Neural cell (in vitro differentiated cells): Measurements from ENCODE around the gene ALDH1A3. TPM values are rescaled to one million over a fixed set of nuclear protein-coding genes. Genes with fewer than 3 reads are reported as not detected.

Experiments
- H2AFZ ChIP-seq: fragments of 200-600, 300-800 bp; sonication (generic), shearing (Covaris generic); 2 replicates; pipeline ENCODE4 v1.6.0; 2014; ENCODE audit warnings: low read depth, mild to moderate bottlenecking, antibody characterized with exemption, low read length, moderate library complexity
- H3F3A ChIP-seq: fragments of 200-600 bp; shearing (Covaris generic); 2 replicates; pipeline ENCODE4 v1.6.1; 2016; ENCODE audit warnings: mild to moderate bottlenecking, moderate library complexity, mixed read lengths, antibody characterized with exemption, low read length; ENCODE audit not compliant: insufficient read depth, poor library complexity, severe bottlenecking
- H3K27ac ChIP-seq: fragments of 200-600, 300-800 bp; sonication (generic), shearing (Covaris generic); 2 replicates; pipeline ENCODE4 v1.5.1; 2014; ENCODE audit warnings: mild to moderate bottlenecking, low read length, moderate library complexity
- H3K27me3 ChIP-seq: fragments of 300-800, 200-600 bp; sonication (generic), shearing (Covaris generic); 2 replicates; pipeline ENCODE4 v1.6.0; 2014; ENCODE audit warnings: mild to moderate bottlenecking, low read depth, low read length, moderate library complexity; ENCODE audit not compliant: insufficient read depth
- H3K36me3 ChIP-seq: fragments of 300-800, 200-600 bp; sonication (generic), shearing (Covaris generic); 2 replicates; pipeline ENCODE4 v1.5.1; 2014; ENCODE audit warnings: mild to moderate bottlenecking, antibody characterized with exemption, low read length, moderate library complexity; ENCODE audit not compliant: insufficient read depth
- H3K4me2 ChIP-seq: fragments of 300-800, 200-600 bp; sonication (generic), shearing (Covaris generic); 2 replicates; pipeline ENCODE4 v1.6.0; 2014; ENCODE audit warnings: mild to moderate bottlenecking, low read length
- H3K4me3 ChIP-seq: fragments of 300-800, 200-600 bp; sonication (generic), shearing (Covaris generic); 2 replicates; pipeline ENCODE4 v1.5.1; 2014; ENCODE audit warnings: mild to moderate bottlenecking, low read length, moderate library complexity
- H3K79me2 ChIP-seq: fragments of 200-600 bp; shearing (Covaris generic); replicated peaks from 2 replicates; pipeline ENCODE4 v1.6.0; 2014; ENCODE audit warnings: mild to moderate bottlenecking, low read length, moderate library complexity; ENCODE audit not compliant: insufficient read depth
- H3K9ac ChIP-seq: fragments of 300-800, 200-600 bp; sonication (generic), shearing (Covaris generic); 2 replicates; pipeline ENCODE4 v1.6.1; 2016; ENCODE audit warnings: mild to moderate bottlenecking, low read length, mixed read lengths
- H3K9me2 ChIP-seq: fragments of 200-600 bp; shearing (Covaris generic); 2 replicates; pipeline ENCODE4 v1.6.1; 2016; ENCODE audit warnings: mild to moderate bottlenecking, low read length, mixed read lengths; ENCODE audit not compliant: insufficient read depth
- H3K9me3 ChIP-seq: fragments of 200-600, 300-800 bp; sonication (generic), shearing (Covaris generic); 2 replicates; pipeline ENCODE4 v1.6.1; 2016; ENCODE audit warnings: mild to moderate bottlenecking, mixed run types, low read length, moderate library complexity, mixed read lengths
- H4K20me1 ChIP-seq: fragments of 200-600 bp; shearing (Covaris generic); 2 replicates; pipeline ENCODE4 v1.6.1; 2016; ENCODE audit warnings: mild to moderate bottlenecking, mixed run types; ENCODE audit not compliant: insufficient read depth
- CTCF ChIP-seq: fragments of 450-650 bp; IDR thresholded peaks from 2 replicates; pipeline ENCODE4 v1.5.1; 2014; ENCODE audit warnings: antibody characterized with exemption, mild to moderate bottlenecking, moderate library complexity; ENCODE audit not compliant: poor library complexity, severe bottlenecking
- EP300 ChIP-seq: fragments of 450-650 bp; conservative IDR thresholded peaks from 2 replicates; pipeline ENCODE4 v1.6.1; 2014; ENCODE audit warnings: antibody characterized with exemption, mild to moderate bottlenecking, moderate library complexity; ENCODE audit not compliant: poor library complexity, severe bottlenecking
- EZH2 ChIP-seq: fragments of 200-600, 300-800 bp; shearing (Covaris generic), sonication (generic); IDR thresholded peaks from 2 replicates; pipeline ENCODE4 v1.6.1; 2014; ENCODE audit warnings: antibody characterized with exemption, low read length, borderline replicate concordance, mild to moderate bottlenecking; ENCODE audit not compliant: insufficient read depth, poor library complexity, severe bottlenecking
- MXI1 ChIP-seq: fragments of 450-650 bp; conservative IDR thresholded peaks from 2 replicates; pipeline ENCODE4 v1.6.1; 2014; ENCODE audit warnings: antibody characterized with exemption, mild to moderate bottlenecking; ENCODE audit not compliant: poor library complexity, severe bottlenecking
- POLR2AphosphoS5 ChIP-seq: IDR thresholded peaks from 2 replicates; pipeline ENCODE4 v1.6.1; 2012
- RAD21 ChIP-seq: fragments of 450-650 bp; conservative IDR thresholded peaks from 2 replicates; pipeline ENCODE4 v1.6.1; 2014; ENCODE audit warnings: antibody characterized with exemption, mild to moderate bottlenecking, moderate library complexity
- REST ChIP-seq: IDR thresholded peaks from 2 replicates; pipeline ENCODE4 v1.6.1; 2012; ENCODE audit warnings: borderline replicate concordance
- SMC3 ChIP-seq: fragments of 450-650 bp; conservative IDR thresholded peaks from 2 replicates; pipeline ENCODE4 v1.6.1; 2014; ENCODE audit warnings: antibody characterized with exemption, mild to moderate bottlenecking, moderate library complexity; ENCODE audit not compliant: poor library complexity
- TAF1 ChIP-seq: IDR thresholded peaks from 2 replicates; pipeline ENCODE4 v1.6.1; 2012; ENCODE audit warnings: low read depth
- polyA plus RNA-seq: library from polyadenylated mRNA; depleted of rRNA; stranded (reverse); fragments of >200 nt; gene quantifications from 2 replicates; pipeline ENCODE4 v1.2.3, GENCODE V29; 2014

Gene ALDH1A3
- polyA plus RNA-seq, 1 donor from 2014 or later = 0.06 TPM

GRCh38 chr15:100947760-100948429, 68.3 kb downstream of the ALDH1A3 start:
- no peaks in the 10 kb centered on the region for H3K9me3 ChIP-seq
- no peak overlapping the region for H2AFZ ChIP-seq
- no peak overlapping the region for H3K4me3 ChIP-seq
- no peak overlapping the region for H3K27ac ChIP-seq
- no peak for TF ChIP-seq RAD21
- no peak overlapping the region for H3K9ac ChIP-seq
- H3K4me2 ChIP-seq = no peak overlapping the region
- H3F3A ChIP-seq = no peaks in the 10 kb centered on the region
- H3K79me2 ChIP-seq = no peaks in the 10 kb centered on the region
- no peaks in the 10 kb centered on the region for H4K20me1 ChIP-seq
- H3K27me3 ChIP-seq = no peaks in the 10 kb centered on the region
- no peaks in the 10 kb centered on the region for H3K36me3 ChIP-seq
- no peaks in the 10 kb centered on the region for H3K9me2 ChIP-seq

- TF ChIP-seq RAD21 (no peak), MXI1 (no peak), EP300 (no peak), SMC3 (no peak), EZH2 (no peak)
- Histone ChIP-seq H2AFZ (no peak overlapping the region), H3K36me3 (no peaks in the 10 kb centered on the region), H3K9me3 (no peaks in the 10 kb centered on the region), H3K9ac (no peak overlapping the region), H3K9me2 (no peaks in the 10 kb centered on the region), H3K79me2 (no peaks in the 10 kb centered on the region), H4K20me1 (no peaks in the 10 kb centered on the region), H3K4me3 (no peak overlapping the region), H3F3A (no peaks in the 10 kb centered on the region), H3K4me2 (no peak overlapping the region), H3K27me3 (no peaks in the 10 kb centered on the region), H3K27ac (no peak overlapping the region)
These were observed 68.8 kb downstream of the ALDH1A3 start for GRCh38 chr15:100948430-100948762.

GRCh38 chr15:100949691-100950090, 70.1 kb downstream of the ALDH1A3 start:
- Histone ChIP-seq H3K9me3 (no peaks in the 10 kb centered on the region), H2AFZ (no peak overlapping the region), H3F3A (no peaks in the 10 kb centered on the region), H3K9ac (no peak overlapping the region), H3K79me2 (no peaks in the 10 kb centered on the region), H3K36me3 (no peaks in the 10 kb centered on the region), H3K4me3 (no peak overlapping the region), H3K4me2 (no peak overlapping the region), H3K27me3 (no peaks in the 10 kb centered on the region), H3K9me2 (no peaks in the 10 kb centered on the region), H4K20me1 (no peaks in the 10 kb centered on the region), H3K27ac (no peak overlapping the region)
- TF ChIP-seq EZH2 = no peak
- TF ChIP-seq MXI1 = no peak
- TF ChIP-seq REST = no peak
- TF ChIP-seq RAD21 = no peak
- no peak for TF ChIP-seq CTCF
- no peak for TF ChIP-seq POLR2AphosphoS5
- TF ChIP-seq EP300 = no peak
- no peak for TF ChIP-seq SMC3
- no peak for TF ChIP-seq TAF1
